ENCODE measurements around the gene DOCK6. TPM values are rescaled to one million over a fixed set of nuclear protein-coding genes. Genes with fewer than 3 reads are reported as not detected.

DOCK6 gene
- total and polyA plus RNA-seq, 10 of the 15 experiments (the other 5 are each of a cell fraction or from before 2014, with no cell fraction given) = 0.76 to 24.8 (median 4.7) TPM

GRCh38 chr19:11168568-11168967, 93.8 kb downstream of the DOCK6 start (continued):
- TF ChIP-seq STAT3 (IDR thresholded peaks at IDR 0.05; ENCODE audit: low read depth, low read length) (no peak), GATAD2B (conservative IDR thresholded peaks at IDR 0.05; ENCODE audit: low read depth) (no peak), EGR1 (IDR thresholded peaks at IDR 0.05; ENCODE audit: borderline replicate concordance in 1 of 2, low read depth in 2 of 2, low read length in 2 of 2) (no peak), CEBPZ (IDR thresholded peaks at IDR 0.05; ENCODE audit: low read depth, low read length) (no peak), USF2 (IDR thresholded peaks at IDR 0.05; ENCODE audit: borderline replicate concordance, low read depth, low read length) (no peak), BACH1 (IDR thresholded peaks at IDR 0.05; ENCODE audit: borderline replicate concordance) (no peak), ZNF217 (IDR thresholded peaks at IDR 0.05) (no peak), NKRF (conservative IDR thresholded peaks at IDR 0.05) (no peak)
- TF ChIP-seq, protein P1, sequence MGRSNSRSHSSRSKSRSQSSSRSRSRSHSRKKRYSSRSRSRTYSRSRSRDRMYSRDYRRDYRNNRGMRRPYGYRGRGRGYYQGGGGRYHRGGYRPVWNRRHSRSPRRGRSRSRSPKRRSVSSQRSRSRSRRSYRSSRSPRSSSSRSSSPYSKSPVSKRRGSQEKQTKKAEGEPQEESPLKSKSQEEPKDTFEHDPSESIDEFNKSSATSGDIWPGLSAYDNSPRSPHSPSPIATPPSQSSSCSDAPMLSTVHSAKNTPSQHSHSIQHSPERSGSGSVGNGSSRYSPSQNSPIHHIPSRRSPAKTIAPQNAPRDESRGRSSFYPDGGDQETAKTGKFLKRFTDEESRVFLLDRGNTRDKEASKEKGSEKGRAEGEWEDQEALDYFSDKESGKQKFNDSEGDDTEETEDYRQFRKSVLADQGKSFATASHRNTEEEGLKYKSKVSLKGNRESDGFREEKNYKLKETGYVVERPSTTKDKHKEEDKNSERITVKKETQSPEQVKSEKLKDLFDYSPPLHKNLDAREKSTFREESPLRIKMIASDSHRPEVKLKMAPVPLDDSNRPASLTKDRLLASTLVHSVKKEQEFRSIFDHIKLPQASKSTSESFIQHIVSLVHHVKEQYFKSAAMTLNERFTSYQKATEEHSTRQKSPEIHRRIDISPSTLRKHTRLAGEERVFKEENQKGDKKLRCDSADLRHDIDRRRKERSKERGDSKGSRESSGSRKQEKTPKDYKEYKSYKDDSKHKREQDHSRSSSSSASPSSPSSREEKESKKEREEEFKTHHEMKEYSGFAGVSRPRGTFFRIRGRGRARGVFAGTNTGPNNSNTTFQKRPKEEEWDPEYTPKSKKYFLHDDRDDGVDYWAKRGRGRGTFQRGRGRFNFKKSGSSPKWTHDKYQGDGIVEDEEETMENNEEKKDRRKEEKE (IDR thresholded peaks at IDR 0.05) = no peak
- TF ChIP-seq, protein P2, sequence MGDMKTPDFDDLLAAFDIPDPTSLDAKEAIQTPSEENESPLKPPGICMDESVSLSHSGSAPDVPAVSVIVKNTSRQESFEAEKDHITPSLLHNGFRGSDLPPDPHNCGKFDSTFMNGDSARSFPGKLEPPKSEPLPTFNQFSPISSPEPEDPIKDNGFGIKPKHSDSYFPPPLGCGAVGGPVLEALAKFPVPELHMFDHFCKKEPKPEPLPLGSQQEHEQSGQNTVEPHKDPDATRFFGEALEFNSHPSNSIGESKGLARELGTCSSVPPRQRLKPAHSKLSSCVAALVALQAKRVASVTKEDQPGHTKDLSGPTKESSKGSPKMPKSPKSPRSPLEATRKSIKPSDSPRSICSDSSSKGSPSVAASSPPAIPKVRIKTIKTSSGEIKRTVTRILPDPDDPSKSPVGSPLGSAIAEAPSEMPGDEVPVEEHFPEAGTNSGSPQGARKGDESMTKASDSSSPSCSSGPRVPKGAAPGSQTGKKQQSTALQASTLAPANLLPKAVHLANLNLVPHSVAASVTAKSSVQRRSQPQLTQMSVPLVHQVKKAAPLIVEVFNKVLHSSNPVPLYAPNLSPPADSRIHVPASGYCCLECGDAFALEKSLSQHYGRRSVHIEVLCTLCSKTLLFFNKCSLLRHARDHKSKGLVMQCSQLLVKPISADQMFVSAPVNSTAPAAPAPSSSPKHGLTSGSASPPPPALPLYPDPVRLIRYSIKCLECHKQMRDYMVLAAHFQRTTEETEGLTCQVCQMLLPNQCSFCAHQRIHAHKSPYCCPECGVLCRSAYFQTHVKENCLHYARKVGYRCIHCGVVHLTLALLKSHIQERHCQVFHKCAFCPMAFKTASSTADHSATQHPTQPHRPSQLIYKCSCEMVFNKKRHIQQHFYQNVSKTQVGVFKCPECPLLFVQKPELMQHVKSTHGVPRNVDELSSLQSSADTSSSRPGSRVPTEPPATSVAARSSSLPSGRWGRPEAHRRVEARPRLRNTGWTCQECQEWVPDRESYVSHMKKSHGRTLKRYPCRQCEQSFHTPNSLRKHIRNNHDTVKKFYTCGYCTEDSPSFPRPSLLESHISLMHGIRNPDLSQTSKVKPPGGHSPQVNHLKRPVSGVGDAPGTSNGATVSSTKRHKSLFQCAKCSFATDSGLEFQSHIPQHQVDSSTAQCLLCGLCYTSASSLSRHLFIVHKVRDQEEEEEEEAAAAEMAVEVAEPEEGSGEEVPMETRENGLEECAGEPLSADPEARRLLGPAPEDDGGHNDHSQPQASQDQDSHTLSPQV (IDR thresholded peaks at IDR 0.05) = no peak
- TF ChIP-seq, protein P3, sequence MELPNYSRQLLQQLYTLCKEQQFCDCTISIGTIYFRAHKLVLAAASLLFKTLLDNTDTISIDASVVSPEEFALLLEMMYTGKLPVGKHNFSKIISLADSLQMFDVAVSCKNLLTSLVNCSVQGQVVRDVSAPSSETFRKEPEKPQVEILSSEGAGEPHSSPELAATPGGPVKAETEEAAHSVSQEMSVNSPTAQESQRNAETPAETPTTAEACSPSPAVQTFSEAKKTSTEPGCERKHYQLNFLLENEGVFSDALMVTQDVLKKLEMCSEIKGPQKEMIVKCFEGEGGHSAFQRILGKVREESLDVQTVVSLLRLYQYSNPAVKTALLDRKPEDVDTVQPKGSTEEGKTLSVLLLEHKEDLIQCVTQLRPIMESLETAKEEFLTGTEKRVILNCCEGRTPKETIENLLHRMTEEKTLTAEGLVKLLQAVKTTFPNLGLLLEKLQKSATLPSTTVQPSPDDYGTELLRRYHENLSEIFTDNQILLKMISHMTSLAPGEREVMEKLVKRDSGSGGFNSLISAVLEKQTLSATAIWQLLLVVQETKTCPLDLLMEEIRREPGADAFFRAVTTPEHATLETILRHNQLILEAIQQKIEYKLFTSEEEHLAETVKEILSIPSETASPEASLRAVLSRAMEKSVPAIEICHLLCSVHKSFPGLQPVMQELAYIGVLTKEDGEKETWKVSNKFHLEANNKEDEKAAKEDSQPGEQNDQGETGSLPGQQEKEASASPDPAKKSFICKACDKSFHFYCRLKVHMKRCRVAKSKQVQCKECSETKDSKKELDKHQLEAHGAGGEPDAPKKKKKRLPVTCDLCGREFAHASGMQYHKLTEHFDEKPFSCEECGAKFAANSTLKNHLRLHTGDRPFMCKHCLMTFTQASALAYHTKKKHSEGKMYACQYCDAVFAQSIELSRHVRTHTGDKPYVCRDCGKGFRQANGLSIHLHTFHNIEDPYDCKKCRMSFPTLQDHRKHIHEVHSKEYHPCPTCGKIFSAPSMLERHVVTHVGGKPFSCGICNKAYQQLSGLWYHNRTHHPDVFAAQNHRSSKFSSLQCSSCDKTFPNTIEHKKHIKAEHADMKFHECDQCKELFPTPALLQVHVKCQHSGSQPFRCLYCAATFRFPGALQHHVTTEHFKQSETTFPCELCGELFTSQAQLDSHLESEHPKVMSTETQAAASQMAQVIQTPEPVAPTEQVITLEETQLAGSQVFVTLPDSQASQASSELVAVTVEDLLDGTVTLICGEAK (IDR thresholded peaks at IDR 0.05; ENCODE audit: borderline replicate concordance) = no peak
